ENCODE results near the gene SPDYA. TPM values are rescaled to one million over a fixed set of nuclear protein-coding genes. Genes with fewer than 3 reads are reported as not detected.

The SPDYA gene
- total RNA-seq, 1 experiment from 2014 or later, result 1.2 TPM

DNA sequence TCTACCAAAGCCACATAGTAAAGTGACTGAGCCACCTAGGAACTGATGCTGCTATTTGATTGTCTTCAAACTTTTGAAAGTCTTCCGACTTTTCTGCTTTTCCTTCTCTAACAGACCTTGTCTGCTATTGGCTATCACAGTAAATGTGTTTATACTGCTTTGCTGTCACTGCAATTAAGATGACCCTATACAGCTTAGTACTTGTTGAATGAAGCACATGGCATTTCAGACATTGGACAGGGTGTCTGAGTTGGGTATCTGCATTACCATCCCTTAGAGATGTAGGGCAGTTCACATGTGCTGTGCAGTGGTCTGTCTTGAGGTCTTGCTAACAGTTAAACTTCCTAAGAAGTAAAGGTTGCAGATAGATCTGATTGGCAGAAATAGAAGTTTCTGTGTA, 87.4 kb downstream of the SPDYA start:
- Histone ChIP-seq H2AFZ (ENCODE audit: low read depth, low read length, poor library complexity, severe bottlenecking) (no peak overlapping the region), H3K27me3 (ENCODE audit: insufficient read depth, low read length) (no peaks in the 10 kb centered on the region), H3K9me2 (ENCODE audit: insufficient read depth) (no peaks in the 10 kb centered on the region), H3K4me1 (ENCODE audit: control insufficient read depth in 1 of 2, insufficient read depth in 2 of 2, low read length in 2 of 2) (peaks cover 15 to 28% of the 10 kb centered on the region in 2 experiments), H3K4me2 (ENCODE audit: low read length) (no peak overlapping the region), H3K4me3 (replicated peaks in 1 of 2; ENCODE audit: low read depth in 1 of 2, low read length in 2 of 2) (no peak overlapping the region), H3K27ac (ENCODE audit: low read depth, low read length) (no peak overlapping the region), H3K36me3 (ENCODE audit: control insufficient read depth in 1 of 2, insufficient read depth in 2 of 2, low read length in 2 of 2) (peaks cover 8 to 25% of the 10 kb centered on the region in 2 experiments), H4K20me1 (ENCODE audit: insufficient read depth) (peaks cover 75% of the 10 kb centered on the region; the same call in 1 of the 2 replicates), H3K9ac (ENCODE audit: low read length) (no peak overlapping the region), H3K79me2 (ENCODE audit: insufficient read depth, low read length) (peaks cover 86% of the 10 kb centered on the region), H3K9me3 (ENCODE audit: control insufficient read depth in 1 of 2, insufficient read depth in 1 of 2, low read depth in 1 of 2, low read length in 2 of 2) (no peaks in the 10 kb centered on the region)
- DNase-seq (ENCODE audit: low read depth, low spot score), result no peak
- ATAC-seq, result no peak
- ChIA-PET RAD21 (ENCODE audit: low non-redundant PET in 1 of 2, low total read pairs in 2 of 2, uncharacterized antibody in 2 of 2, unreplicated experiment in 2 of 2) (no interaction called here), POLR2A (no interaction called here), CTCF (no interaction called here)
- intact Hi-C loops (cut with micrococcal nuclease), result loop anchor here (10.0 kb wide), 1 partner anchor 303 kb away; no protein-coding TSS in a partner anchor
- TF ChIP-seq EZH2phosphoT487 (IDR thresholded peaks at IDR 0.05; ENCODE audit: borderline replicate concordance) (no peak), FOSL1 (IDR thresholded peaks at IDR 0.05; ENCODE audit: low read depth) (no peak), POLR2AphosphoS5 (IDR thresholded peaks at IDR 0.05; ENCODE audit: low read depth, low read length) (no peak), CEBPB (IDR thresholded peaks at IDR 0.05; ENCODE audit: low read depth) (no peak), SP1 (IDR thresholded peaks at IDR 0.05; ENCODE audit: low read depth) (no peak)
- TF ChIP-seq, protein P1, sequence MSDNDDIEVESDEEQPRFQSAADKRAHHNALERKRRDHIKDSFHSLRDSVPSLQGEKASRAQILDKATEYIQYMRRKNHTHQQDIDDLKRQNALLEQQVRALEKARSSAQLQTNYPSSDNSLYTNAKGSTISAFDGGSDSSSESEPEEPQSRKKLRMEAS (IDR thresholded peaks at IDR 0.05), result no peak
- TF ChIP-seq, protein P2, sequence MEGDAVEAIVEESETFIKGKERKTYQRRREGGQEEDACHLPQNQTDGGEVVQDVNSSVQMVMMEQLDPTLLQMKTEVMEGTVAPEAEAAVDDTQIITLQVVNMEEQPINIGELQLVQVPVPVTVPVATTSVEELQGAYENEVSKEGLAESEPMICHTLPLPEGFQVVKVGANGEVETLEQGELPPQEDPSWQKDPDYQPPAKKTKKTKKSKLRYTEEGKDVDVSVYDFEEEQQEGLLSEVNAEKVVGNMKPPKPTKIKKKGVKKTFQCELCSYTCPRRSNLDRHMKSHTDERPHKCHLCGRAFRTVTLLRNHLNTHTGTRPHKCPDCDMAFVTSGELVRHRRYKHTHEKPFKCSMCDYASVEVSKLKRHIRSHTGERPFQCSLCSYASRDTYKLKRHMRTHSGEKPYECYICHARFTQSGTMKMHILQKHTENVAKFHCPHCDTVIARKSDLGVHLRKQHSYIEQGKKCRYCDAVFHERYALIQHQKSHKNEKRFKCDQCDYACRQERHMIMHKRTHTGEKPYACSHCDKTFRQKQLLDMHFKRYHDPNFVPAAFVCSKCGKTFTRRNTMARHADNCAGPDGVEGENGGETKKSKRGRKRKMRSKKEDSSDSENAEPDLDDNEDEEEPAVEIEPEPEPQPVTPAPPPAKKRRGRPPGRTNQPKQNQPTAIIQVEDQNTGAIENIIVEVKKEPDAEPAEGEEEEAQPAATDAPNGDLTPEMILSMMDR (IDR thresholded peaks at IDR 0.05 in 2 of 3, conservative IDR thresholded peaks at IDR 0.05 in 1 of 3; ENCODE audit: borderline replicate concordance in 1 of 3, insufficient read depth in 1 of 3, low read depth in 2 of 3, low read length in 2 of 3), result no peak
- no TSS peak for BruUV-seq (replicated peaks)

Other genes starting within 250 kb of the SPDYA start
- 174 TPM for gene PPP1CB, start 59.0 kb upstream of the SPDYA start, total RNA-seq (2021; ENCODE audit: unreplicated experiment)
- 12.8 TPM for gene TRMT61B, start 59.5 kb downstream of the SPDYA start, total RNA-seq (2021; ENCODE audit: unreplicated experiment)
- 119 TPM for gene WDR43, start 83.8 kb downstream of the SPDYA start, total RNA-seq (2021; ENCODE audit: unreplicated experiment)
- gene TOGARAM2, start 170.5 kb downstream of the SPDYA start, total RNA-seq (2021; ENCODE audit: unreplicated experiment), result 0.76 TPM